ENCODE results near the gene PANK2. TPM values are rescaled to one million over a fixed set of nuclear protein-coding genes. Genes with fewer than 3 reads are reported as not detected.

The PANK2 gene
- total and polyA plus RNA-seq, 10 of the 15 experiments (the other 5 are each of a cell fraction or from before 2014, with no cell fraction given), result 13.2 to 43.4 (median 33.3) TPM

DNA sequence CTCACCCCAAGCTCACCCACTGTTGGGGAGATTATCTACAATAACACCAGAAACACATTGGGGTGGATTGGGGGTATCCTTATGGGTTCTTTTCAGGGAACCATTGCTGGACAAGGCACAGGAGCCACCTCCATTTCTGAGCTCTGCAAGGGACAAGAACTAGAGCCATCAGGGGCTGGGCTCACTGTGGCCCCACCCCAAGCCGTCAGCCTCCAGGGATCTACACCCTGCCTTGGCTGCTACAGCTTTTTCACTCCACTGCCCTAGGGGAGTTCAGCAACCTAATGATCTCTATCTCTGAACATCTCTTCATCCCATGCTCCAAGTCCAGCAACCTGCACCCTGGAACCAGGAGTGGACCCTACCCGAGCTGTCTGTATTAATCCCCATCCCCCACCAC lies 21.4 kb upstream of the PANK2 start:
- H3K9ac ChIP-seq (ENCODE audit: control insufficient read depth, insufficient read depth, low read length), result no peak overlapping the region
- no peaks in the 10 kb centered on the region for H3K27me3 ChIP-seq (replicated peaks in 1 of 2; ENCODE audit: control insufficient read depth in 2 of 2, insufficient read depth in 2 of 2, low read length in 1 of 2)
- H2AFZ ChIP-seq (ENCODE audit: control insufficient read depth, low read depth, low read length), result no peak overlapping the region
- H3K4me3 ChIP-seq, result no peak overlapping the region
- RAD21 ChIA-PET (ENCODE audit: unreplicated experiment), result no interaction called here
- no peak overlapping the region for H3K27ac ChIP-seq (ENCODE audit: control insufficient read depth, insufficient read depth)
- no peak overlapping the region for H3K4me2 ChIP-seq (ENCODE audit: control insufficient read depth, insufficient read depth)
- in situ Hi-C loops (cut with MboI), result no loop called here
- 23% methylated on average over 2 of the region's 2 CpGs for WGBS (ENCODE audit: insufficient coverage, insufficient replicate concordance, low lambda C conversion rate, missing lambda C conversion rate)
- no peaks in the 10 kb centered on the region; the same call in 1 of the 2 replicates for H3K4me1 ChIP-seq (ENCODE audit: control insufficient read depth, insufficient read depth, low read length)
- no peaks in the 10 kb centered on the region for H3K79me2 ChIP-seq (ENCODE audit: control insufficient read depth, insufficient read depth, low read length)
- intact Hi-C loops (cut with micrococcal nuclease; ENCODE audit: unreplicated experiment), result no loop called here
- ATAC-seq (no peak), FAIRE-seq (no peak), DNase-seq (ENCODE audit: low read depth, low spot score) (no peak)
- CTCF ChIA-PET, result interaction anchor here (1.1 to 1.9 kb wide), 4 partner anchors 11 to 30 kb away, joined by 3 to 8 read pairs (median 4); no protein-coding TSS in a partner anchor
- SMC1A ChIA-PET (ENCODE audit: uncharacterized antibody, unreplicated experiment), result interaction anchor here (0.8 kb wide), 1 partner anchor 13 kb away, joined by 3 read pairs; no protein-coding TSS in a partner anchor
- TF ChIP-seq, protein P1, sequence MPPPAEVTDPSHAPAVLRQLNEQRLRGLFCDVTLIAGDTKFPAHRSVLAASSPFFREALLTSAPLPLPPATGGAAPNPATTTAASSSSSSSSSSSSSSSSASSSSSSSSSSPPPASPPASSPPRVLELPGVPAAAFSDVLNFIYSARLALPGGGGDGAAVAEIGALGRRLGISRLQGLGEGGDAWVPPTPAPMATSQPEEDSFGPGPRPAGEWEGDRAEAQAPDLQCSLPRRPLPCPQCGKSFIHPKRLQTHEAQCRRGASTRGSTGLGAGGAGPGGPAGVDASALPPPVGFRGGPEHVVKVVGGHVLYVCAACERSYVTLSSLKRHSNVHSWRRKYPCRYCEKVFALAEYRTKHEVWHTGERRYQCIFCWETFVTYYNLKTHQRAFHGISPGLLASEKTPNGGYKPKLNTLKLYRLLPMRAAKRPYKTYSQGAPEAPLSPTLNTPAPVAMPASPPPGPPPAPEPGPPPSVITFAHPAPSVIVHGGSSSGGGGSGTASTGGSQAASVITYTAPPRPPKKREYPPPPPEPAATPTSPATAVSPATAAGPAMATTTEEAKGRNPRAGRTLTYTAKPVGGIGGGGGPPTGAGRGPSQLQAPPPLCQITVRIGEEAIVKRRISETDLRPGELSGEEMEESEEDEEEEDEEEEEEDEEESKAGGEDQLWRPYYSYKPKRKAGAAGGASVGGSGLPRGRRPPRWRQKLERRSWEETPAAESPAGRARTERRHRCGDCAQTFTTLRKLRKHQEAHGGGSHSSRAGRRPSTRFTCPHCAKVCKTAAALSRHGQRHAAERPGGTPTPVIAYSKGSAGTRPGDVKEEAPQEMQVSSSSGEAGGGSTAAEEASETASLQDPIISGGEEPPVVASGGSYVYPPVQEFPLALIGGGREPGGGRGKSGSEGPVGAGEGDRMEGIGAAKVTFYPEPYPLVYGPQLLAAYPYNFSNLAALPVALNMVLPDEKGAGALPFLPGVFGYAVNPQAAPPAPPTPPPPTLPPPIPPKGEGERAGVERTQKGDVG (CRISPR knock-in tag; IDR thresholded peaks at IDR 0.05), result no peak
- TF ChIP-seq ZNF687 (IDR thresholded peaks at IDR 0.05) (no peak), IRF5 (IDR thresholded peaks at IDR 0.05; ENCODE audit: borderline replicate concordance) (no peak), CEBPB (IDR thresholded peaks at IDR 0.05; ENCODE audit: borderline replicate concordance in 1 of 2, low read depth in 2 of 2, low read length in 2 of 2) (no peak), MYC (IDR thresholded peaks at IDR 0.05; ENCODE audit: insufficient read depth, insufficient read length, insufficient replicate concordance, low read length, severe bottlenecking) (no peak), SREBF2 (IDR thresholded peaks at IDR 0.05; ENCODE audit: low read length) (no peak), MEF2A (IDR thresholded peaks at IDR 0.05; ENCODE audit: insufficient read depth, low read depth, low read length) (no peak)
- TF ChIP-seq, protein P2, sequence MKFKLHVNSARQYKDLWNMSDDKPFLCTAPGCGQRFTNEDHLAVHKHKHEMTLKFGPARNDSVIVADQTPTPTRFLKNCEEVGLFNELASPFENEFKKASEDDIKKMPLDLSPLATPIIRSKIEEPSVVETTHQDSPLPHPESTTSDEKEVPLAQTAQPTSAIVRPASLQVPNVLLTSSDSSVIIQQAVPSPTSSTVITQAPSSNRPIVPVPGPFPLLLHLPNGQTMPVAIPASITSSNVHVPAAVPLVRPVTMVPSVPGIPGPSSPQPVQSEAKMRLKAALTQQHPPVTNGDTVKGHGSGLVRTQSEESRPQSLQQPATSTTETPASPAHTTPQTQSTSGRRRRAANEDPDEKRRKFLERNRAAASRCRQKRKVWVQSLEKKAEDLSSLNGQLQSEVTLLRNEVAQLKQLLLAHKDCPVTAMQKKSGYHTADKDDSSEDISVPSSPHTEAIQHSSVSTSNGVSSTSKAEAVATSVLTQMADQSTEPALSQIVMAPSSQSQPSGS (IDR thresholded peaks at IDR 0.05; ENCODE audit: low read length), result no peak
- TF ChIP-seq, protein P3, sequence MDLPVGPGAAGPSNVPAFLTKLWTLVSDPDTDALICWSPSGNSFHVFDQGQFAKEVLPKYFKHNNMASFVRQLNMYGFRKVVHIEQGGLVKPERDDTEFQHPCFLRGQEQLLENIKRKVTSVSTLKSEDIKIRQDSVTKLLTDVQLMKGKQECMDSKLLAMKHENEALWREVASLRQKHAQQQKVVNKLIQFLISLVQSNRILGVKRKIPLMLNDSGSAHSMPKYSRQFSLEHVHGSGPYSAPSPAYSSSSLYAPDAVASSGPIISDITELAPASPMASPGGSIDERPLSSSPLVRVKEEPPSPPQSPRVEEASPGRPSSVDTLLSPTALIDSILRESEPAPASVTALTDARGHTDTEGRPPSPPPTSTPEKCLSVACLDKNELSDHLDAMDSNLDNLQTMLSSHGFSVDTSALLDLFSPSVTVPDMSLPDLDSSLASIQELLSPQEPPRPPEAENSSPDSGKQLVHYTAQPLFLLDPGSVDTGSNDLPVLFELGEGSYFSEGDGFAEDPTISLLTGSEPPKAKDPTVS (IDR thresholded peaks at IDR 0.05; ENCODE audit: low read depth, low read length), result no peak
- H3K36me3 ChIP-seq (ENCODE audit: control insufficient read depth in 2 of 2, insufficient read depth in 2 of 2, low read length in 1 of 2), result peaks cover 21 to 24% of the 10 kb centered on the region in 2 experiments; a peak in 3 of 4 replicates
- TSS peak; percentile 21 for BruUV-seq (replicated peaks)
- H4K20me1 ChIP-seq (ENCODE audit: control insufficient read depth, insufficient read depth), result no peaks in the 10 kb centered on the region
- no peaks in the 10 kb centered on the region for H3K9me3 ChIP-seq (replicated peaks; ENCODE audit: control insufficient read depth, insufficient read depth, low read length)
- POLR2A ChIA-PET, result interaction anchor here (0.6 kb wide), 1 partner anchor 103 kb away, joined by 3 read pairs; no protein-coding TSS in a partner anchor

Data from GM12878 (cell line).